ENCODE data around the gene GRPEL1. TPM values are rescaled to one million over a fixed set of nuclear protein-coding genes. Genes with fewer than 3 reads are reported as not detected.
A peak's percentile ranks its signal among the peaks of the same experiment; 100 is the strongest.
"Not testable (repeated sequence)": the region's sequence is repeated elsewhere in the genome, so short reads cannot be mapped to it uniquely, and the experiment has no call there.

Gene GRPEL1
- total and polyA plus RNA-seq, 7 donors, result 41.4 to 151 (median 58.3) TPM

DNA sequence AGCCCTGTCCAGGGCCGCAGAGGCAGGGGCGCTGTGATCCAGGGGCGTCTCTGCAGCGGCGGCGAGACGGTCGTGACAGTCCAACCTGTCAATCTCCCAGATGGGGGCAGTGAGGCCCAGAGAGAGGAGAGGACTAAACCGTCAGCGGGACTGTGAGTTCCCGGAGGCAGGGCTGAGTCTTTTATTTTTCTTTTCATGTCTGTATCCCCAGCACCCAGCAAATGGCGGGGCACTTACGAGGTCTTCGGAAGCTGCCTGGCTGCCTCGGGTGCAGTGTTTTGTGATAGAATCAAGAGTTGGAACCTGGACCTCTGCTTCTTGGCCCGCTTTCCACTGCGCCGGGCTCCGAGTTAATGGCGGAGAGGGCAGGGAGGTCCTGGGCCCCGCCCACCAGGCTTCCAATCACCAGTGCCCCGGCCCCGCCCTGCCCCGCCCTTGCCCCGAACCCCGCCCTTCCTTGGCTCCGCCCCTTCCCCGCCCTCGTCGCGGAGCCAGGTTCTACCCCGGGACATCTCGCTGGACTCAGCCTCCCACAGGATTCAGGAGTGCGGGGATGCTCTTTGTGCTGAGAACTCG, 35.3 kb upstream of the GRPEL1 start:
- Histone ChIP-seq H3K4me1 (peaks cover 20% of the 10 kb centered on the region), H3K4me3 (peak overlapping the region; percentile 89), H3K36me3 (ENCODE audit: insufficient read depth in 1 of 2, low read depth in 1 of 2) (no peaks in the 10 kb centered on the region), H3K27me3 (ENCODE audit: insufficient read depth in 3 of 3, low read length in 2 of 3) (no peaks in the 10 kb centered on the region), H3K27ac (peak overlapping the region; percentile 91), H3K9me3 (no peaks in the 10 kb centered on the region)
- DNase-seq (peak; percentile 93 to 96), ATAC-seq (peak; percentile 93 to 96 (median 94))
- intact Hi-C loops (cut with DNase I), result no loop called here
- WGBS, 3 donors, result 0% methylated on average over 31 to 35 of the region's 35 CpGs
- TF ChIP-seq, protein P1, sequence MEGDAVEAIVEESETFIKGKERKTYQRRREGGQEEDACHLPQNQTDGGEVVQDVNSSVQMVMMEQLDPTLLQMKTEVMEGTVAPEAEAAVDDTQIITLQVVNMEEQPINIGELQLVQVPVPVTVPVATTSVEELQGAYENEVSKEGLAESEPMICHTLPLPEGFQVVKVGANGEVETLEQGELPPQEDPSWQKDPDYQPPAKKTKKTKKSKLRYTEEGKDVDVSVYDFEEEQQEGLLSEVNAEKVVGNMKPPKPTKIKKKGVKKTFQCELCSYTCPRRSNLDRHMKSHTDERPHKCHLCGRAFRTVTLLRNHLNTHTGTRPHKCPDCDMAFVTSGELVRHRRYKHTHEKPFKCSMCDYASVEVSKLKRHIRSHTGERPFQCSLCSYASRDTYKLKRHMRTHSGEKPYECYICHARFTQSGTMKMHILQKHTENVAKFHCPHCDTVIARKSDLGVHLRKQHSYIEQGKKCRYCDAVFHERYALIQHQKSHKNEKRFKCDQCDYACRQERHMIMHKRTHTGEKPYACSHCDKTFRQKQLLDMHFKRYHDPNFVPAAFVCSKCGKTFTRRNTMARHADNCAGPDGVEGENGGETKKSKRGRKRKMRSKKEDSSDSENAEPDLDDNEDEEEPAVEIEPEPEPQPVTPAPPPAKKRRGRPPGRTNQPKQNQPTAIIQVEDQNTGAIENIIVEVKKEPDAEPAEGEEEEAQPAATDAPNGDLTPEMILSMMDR (IDR thresholded peaks at IDR 0.05), result no peak

DNA sequence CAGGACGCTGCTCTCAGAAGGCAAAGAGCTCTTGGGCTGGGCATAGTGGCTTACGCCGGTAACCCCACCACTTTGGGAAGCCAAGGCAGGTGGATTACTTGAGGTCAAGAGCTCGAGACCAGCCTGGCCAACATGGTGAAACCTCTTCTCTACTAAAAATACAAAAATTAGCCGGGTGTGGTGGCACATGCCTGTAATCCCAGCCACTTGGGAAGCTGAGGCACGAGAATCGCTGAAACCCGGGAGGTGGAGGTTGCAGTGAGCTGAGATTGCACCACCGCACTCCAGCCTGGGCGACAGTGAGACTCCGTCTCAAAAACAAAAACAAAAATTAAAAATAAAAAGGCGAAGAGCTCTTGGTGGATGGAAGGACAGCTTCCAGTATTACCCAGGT, 34.6 kb upstream of the GRPEL1 start:
- 48 to 63% (median 56%) methylated on average over 12 of the region's 12 CpGs for WGBS, 3 donors
- Histone ChIP-seq H3K27ac (peak overlapping the region; percentile 91), H3K4me1 (peaks cover 20% of the 10 kb centered on the region), H3K4me3 (peak overlapping the region; percentile 89)
- peak in 3 of 4 donors; percentile 1 to 26 (median 2) for ATAC-seq
- H3K27me3 ChIP-seq (ENCODE audit: insufficient read depth in 3 of 3, low read length in 2 of 3); H3K36me3 ChIP-seq (ENCODE audit: insufficient read depth in 1 of 2, low read depth in 1 of 2); intact Hi-C loops (cut with DNase I); H3K9me3 ChIP-seq: not testable (repeated sequence)
- DNase-seq, result peak in 1 of 2 donors; percentile 32

DNA sequence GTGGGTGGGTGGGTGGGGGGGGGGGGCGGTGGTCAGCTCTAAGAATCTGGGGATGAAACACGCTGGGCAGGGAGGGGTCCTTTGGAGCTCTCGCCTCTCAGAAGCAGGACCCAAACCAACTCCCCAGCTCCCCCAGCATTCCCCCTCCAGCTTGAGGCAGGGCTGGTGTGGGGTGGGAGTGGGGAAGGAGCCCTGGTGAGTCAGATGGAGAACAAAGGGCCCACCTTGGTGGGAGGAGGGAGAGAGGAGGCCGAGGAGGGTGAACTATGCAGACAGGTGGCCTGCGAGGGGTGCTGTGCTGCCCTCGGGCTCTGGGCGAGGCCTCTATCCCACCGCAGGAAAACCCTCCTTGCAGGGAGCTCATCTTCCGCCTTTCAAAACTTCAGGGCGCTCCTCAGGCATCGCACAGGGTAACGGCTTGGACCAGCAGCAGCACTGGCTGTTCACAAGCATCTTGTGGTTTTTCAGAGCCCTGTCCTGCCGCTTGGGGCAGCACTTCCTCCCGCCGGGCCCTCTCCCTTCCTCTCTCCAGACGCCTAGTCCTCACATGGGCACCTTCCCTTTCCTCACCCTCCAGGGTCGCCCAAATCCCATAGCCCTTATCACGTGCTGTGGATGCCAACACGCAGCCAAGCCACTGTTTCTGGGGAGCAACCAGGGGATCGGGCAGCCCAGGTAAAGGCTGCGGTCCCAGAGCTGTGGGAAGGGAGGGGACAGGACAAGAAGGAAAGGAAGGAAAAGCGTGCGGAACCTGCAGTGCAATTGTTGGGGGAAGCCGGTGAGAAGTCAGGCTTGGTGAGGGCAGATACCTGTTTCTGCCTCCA, 34.0 kb upstream of the GRPEL1 start:
- intact Hi-C loops (cut with DNase I), result no loop called here
- peak overlapping the region; percentile 91 for H3K27ac ChIP-seq
- no peaks in the 10 kb centered on the region for H3K9me3 ChIP-seq
- ATAC-seq (peak; percentile 64 to 79 (median 73)), DNase-seq (peak; percentile 75 to 80)
- TF ChIP-seq, protein P1 (IDR thresholded peaks at IDR 0.05), result peak; percentile 78
- no peaks in the 10 kb centered on the region for H3K27me3 ChIP-seq (ENCODE audit: insufficient read depth in 3 of 3, low read length in 2 of 3)
- H3K36me3 ChIP-seq (ENCODE audit: insufficient read depth in 1 of 2, low read depth in 1 of 2), result no peaks in the 10 kb centered on the region
- peak overlapping the region; percentile 89 for H3K4me3 ChIP-seq
- WGBS, 3 donors, result 27 to 36% (median 34%) methylated on average over 22 to 24 of the region's 24 CpGs
- H3K4me1 ChIP-seq, result peaks cover 20% of the 10 kb centered on the region

DNA sequence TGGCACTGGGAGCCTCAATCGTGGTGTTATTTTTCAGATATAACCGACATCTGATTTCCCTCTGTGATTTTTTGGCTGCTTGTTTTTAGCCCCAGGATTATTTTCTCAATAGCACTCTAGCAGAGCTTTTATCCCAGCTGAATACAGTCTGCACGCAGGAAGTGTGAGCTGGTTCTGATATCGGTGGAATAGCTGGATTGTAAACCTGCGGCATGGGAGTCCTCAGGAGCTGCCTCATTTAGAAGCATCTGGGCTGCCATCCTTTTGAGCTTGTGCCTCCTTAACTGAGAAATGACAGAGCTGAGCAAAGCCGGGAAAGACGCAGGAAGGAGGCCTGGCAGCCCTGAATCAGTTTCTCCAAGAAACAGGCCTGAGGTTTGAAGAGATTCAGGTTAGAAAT, 28.4 kb upstream of the GRPEL1 start:
- TF ChIP-seq, protein P1 (IDR thresholded peaks at IDR 0.05), result no peak
- no peaks in the 10 kb centered on the region for H3K27me3 ChIP-seq (ENCODE audit: insufficient read depth in 3 of 3, low read length in 2 of 3)
- ATAC-seq (no peak), DNase-seq (no peak)
- H3K9me3 ChIP-seq, result no peaks in the 10 kb centered on the region
- H3K4me1 ChIP-seq, result no peaks in the 10 kb centered on the region
- WGBS, 3 donors, result 87 to 88% (median 87%) methylated on average over 7 of the region's 7 CpGs
- H3K36me3 ChIP-seq (ENCODE audit: insufficient read depth in 1 of 2, low read depth in 1 of 2), result no peaks in the 10 kb centered on the region
- H3K27ac ChIP-seq, result no peak overlapping the region
- intact Hi-C loops (cut with DNase I), result no loop called here
- no peak overlapping the region for H3K4me3 ChIP-seq

DNA sequence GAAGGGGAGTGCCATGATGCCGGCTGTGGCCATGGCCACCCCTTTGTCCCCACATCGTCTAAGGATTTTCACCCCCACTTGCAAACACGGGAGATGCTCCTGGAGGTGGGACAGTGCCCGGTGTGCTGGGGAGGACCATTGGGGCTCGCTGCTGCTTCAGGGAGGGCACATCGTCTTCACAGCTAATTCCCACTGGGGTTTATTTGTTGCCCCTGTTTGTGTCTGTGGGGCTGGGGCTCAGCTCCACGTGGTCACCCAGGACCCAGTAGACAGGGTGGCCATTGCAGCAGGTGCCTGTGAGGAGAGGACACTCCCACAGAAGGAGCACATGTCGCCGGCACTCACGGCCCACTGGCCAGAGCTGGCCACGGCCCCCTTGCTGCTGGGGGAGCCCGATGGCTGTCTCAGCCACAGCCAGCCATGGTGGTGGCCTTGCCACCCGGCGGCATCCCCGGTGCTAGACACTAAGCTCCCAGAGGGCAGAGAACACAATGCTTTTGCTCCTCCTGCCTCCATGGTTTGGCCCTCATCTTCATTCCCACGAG, 27.8 kb upstream of the GRPEL1 start:
- ATAC-seq (no peak), DNase-seq (no peak)
- TF ChIP-seq, protein P1 (IDR thresholded peaks at IDR 0.05), result no peak
- WGBS, 3 donors, result 84 to 85% (median 85%) methylated on average over 16 of the region's 16 CpGs
- Histone ChIP-seq H3K27me3 (ENCODE audit: insufficient read depth in 3 of 3, low read length in 2 of 3) (no peaks in the 10 kb centered on the region), H3K27ac (no peak overlapping the region), H3K9me3 (no peaks in the 10 kb centered on the region), H3K4me3 (no peak overlapping the region), H3K36me3 (ENCODE audit: insufficient read depth in 1 of 2, low read depth in 1 of 2) (no peaks in the 10 kb centered on the region), H3K4me1 (no peaks in the 10 kb centered on the region)
- intact Hi-C loops (cut with DNase I), result no loop called here
